Osteocyte (in vitro differentiated cells): Measurements from ENCODE around the gene TRRAP. TPM values are rescaled to one million over a fixed set of nuclear protein-coding genes. Genes with fewer than 3 reads are reported as not detected.

Experiments
- DNase-seq: peaks from one replicate; pipeline ENCODE4 v3.0.0; 2021; ENCODE audit warnings: mixed read lengths; ENCODE audit not compliant: unreplicated experiment; ENCODE audit errors: extremely low spot score
- H3K27ac Mint-ChIP-seq: one replicate; pipeline ENCODE4 v1.8.0; 2021; ENCODE audit warnings: mild to moderate bottlenecking, mixed read lengths; ENCODE audit not compliant: unreplicated experiment
- H3K27me3 Mint-ChIP-seq: one replicate; pipeline ENCODE4 v1.8.0; 2021; ENCODE audit warnings: mixed read lengths; ENCODE audit not compliant: unreplicated experiment
- H3K36me3 Mint-ChIP-seq: one replicate; pipeline ENCODE4 v1.8.0; 2021; ENCODE audit warnings: mixed read lengths; ENCODE audit not compliant: unreplicated experiment
- H3K4me1 Mint-ChIP-seq: one replicate; pipeline ENCODE4 v1.8.0; 2021; ENCODE audit warnings: mixed read lengths; ENCODE audit not compliant: unreplicated experiment
- H3K4me3 Mint-ChIP-seq: one replicate; pipeline ENCODE4 v1.8.0; 2021; ENCODE audit warnings: mild to moderate bottlenecking, moderate library complexity, mixed read lengths; ENCODE audit not compliant: unreplicated experiment
- H3K9me3 Mint-ChIP-seq: one replicate; pipeline ENCODE4 v1.8.0; 2021; ENCODE audit warnings: mixed read lengths; ENCODE audit not compliant: unreplicated experiment
- CTCF ChIP-seq: fragments of 200-600 bp; sonication (generic); IDR thresholded peaks from 2 replicates; pipeline ENCODE4 v1.5.0; 2021; ENCODE audit warnings: antibody characterized with exemption, mild to moderate bottlenecking, moderate library complexity
- total RNA-seq: library from RNA; stranded (reverse); gene quantifications from 2 replicates; pipeline ENCODE4 v1.2.1, GENCODE V29; 2021

TRRAP gene
- total RNA-seq, 1 donor from 2014 or later: 48.5 TPM

- no peaks in the 10 kb centered on the region for H3K9me3 Mint-ChIP-seq
- H3K4me3 Mint-ChIP-seq: peak overlapping the region; percentile 60
- no peak for TF ChIP-seq CTCF
- H3K4me1 Mint-ChIP-seq: peaks cover 15% of the 10 kb centered on the region
- peaks cover 8% of the 10 kb centered on the region for H3K36me3 Mint-ChIP-seq
- no peaks in the 10 kb centered on the region for H3K27me3 Mint-ChIP-seq
- H3K27ac Mint-ChIP-seq: peak overlapping the region; percentile 18
- no peak for DNase-seq
Measured at GRCh38 chr7:98877692-98878364, 504 bp upstream of the TRRAP start.

GRCh38 chr7:98879198-98879978 is 1.1 kb downstream of the TRRAP start:
- peak; percentile 24 for TF ChIP-seq CTCF
- H3K27ac Mint-ChIP-seq: peak overlapping the region; percentile 75
- no peaks in the 10 kb centered on the region for H3K27me3 Mint-ChIP-seq
- H3K36me3 Mint-ChIP-seq: peaks cover 12% of the 10 kb centered on the region
- DNase-seq: no peak
- H3K9me3 Mint-ChIP-seq: no peaks in the 10 kb centered on the region
- peak overlapping the region; percentile 89 for H3K4me3 Mint-ChIP-seq
- H3K4me1 Mint-ChIP-seq: peaks cover 15% of the 10 kb centered on the region

- Mint-ChIP-seq H3K36me3 (peaks cover 12% of the 10 kb centered on the region), H3K27ac (peak overlapping the region; percentile 75), H3K27me3 (no peaks in the 10 kb centered on the region), H3K4me1 (peaks cover 15% of the 10 kb centered on the region), H3K9me3 (no peaks in the 10 kb centered on the region), H3K4me3 (peak overlapping the region; percentile 89)
- TF ChIP-seq CTCF: no peak
- DNase-seq: no peak
Measured at GRCh38 chr7:98879979-98880315, 1.6 kb downstream of the TRRAP start.

- no peak for DNase-seq
- Mint-ChIP-seq H3K27ac (no peak overlapping the region), H3K36me3 (peaks cover 12% of the 10 kb centered on the region), H3K4me1 (peaks cover 15% of the 10 kb centered on the region), H3K27me3 (no peaks in the 10 kb centered on the region), H3K9me3 (no peaks in the 10 kb centered on the region), H3K4me3 (peak overlapping the region; percentile 89)
- no peak for TF ChIP-seq CTCF
Measured at GRCh38 chr7:98880485-98880884, 2.2 kb downstream of the TRRAP start.

GRCh38 chr7:98881561-98882315 is 3.4 kb downstream of the TRRAP start:
- no peak for DNase-seq
- Mint-ChIP-seq H3K9me3 (no peaks in the 10 kb centered on the region), H3K36me3 (peaks cover 12% of the 10 kb centered on the region), H3K27ac (no peak overlapping the region), H3K4me3 (no peak overlapping the region), H3K4me1 (peaks cover 15% of the 10 kb centered on the region), H3K27me3 (no peaks in the 10 kb centered on the region)
- TF ChIP-seq CTCF: no peak
